Neutrophil (primary cell): ENCODE results near the gene ABCF1.

ENCODE experiments used
- H3K27ac ChIP-seq: fragments of 200-600 bp; sonication (generic); 2 replicates; pipeline ENCODE4 v1.5.1; 2016; ENCODE audit warnings: mild to moderate bottlenecking, moderate library complexity
- H3K27me3 ChIP-seq: fragments of 200-600 bp; sonication (generic); 2 replicates; pipeline ENCODE4 v1.6.0; 2016; ENCODE audit warnings: mild to moderate bottlenecking
- H3K36me3 ChIP-seq: fragments of 200-600 bp; sonication (generic); 2 replicates; pipeline ENCODE4 v1.5.1; 2017
- H3K4me1 ChIP-seq, 2 experiments: fragments of 200-600 bp in 1 of 2; sonication (generic) in 1 of 2; 1 replicate in 1 of 2; 2 replicates in 1 of 2; pipeline versions ENCODE4 v1.5.1 to v1.6.1; 2013 to 2016; ENCODE audit warnings: low read depth in 1 of 2, low read length in 1 of 2, mild to moderate bottlenecking in 1 of 2, moderate library complexity in 1 of 2; ENCODE audit not compliant: control insufficient read depth in 1 of 2, insufficient read depth in 1 of 2
- H3K4me3 ChIP-seq, 2 experiments: fragments of 200-600 bp in 1 of 2; sonication (generic) in 1 of 2; 1 replicate in 1 of 2; 2 replicates in 1 of 2; pipeline ENCODE4 v1.5.1; 2013 to 2016; ENCODE audit warnings: low read depth in 1 of 2, low read length in 1 of 2, mild to moderate bottlenecking in 1 of 2, moderate library complexity in 1 of 2
- H3K9me3 ChIP-seq: fragments of 200-600 bp; sonication (generic); 2 replicates; pipeline ENCODE4 v1.5.1; 2016
- TF ChIP-seq, protein P1 (sequence below): fragments of 200-600 bp; sonication (generic); IDR thresholded peaks from 2 replicates; pipeline ENCODE4 v1.5.1; 2016; ENCODE audit warnings: antibody characterized with exemption

ABCF1 gene

DNA sequence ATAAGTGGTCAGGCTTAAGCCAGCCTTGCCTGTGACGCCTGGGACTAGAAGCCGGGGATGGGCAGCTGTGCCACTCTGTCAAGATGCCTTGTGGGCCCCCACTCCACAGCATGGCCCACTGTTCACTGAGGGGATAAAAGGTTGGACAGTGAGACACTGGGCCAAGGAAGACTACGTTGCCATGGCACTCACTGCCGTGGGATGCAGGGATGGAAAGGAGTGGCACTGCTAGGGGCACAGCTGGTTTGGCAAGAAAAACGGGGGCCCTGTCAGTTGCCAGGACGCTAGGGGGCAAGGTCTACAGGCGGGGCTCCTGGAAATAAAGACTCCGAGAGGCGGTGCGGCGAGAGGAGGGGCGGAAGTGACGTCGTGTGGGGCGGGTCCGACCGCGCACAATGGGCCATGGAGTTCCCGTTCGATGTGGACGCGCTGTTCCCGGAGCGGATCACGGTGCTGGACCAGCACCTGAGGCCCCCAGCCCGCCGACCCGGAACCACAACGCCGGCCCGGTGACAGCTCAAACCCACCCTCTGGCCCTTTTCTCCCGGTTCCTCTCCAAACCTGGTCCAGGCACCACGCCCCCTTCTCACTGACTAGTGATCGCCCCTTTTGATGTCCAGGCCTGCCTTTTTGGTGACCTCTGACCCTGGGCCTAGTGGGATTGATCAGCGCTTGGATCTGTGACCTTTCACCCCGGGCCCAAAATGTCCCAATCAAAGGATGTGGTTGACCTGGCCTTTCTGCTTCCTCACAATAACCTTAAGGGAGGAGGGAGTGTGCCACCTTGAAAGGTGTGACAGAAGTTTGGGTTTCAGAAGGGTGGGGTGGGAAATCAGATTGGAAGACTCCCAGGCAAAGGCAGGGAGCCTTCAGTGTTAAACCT lies 55.5 kb downstream of the ABCF1 start, which contains the start of gene ATAT1:
TSS of gene ATAT1 (plus strand) at position 391 of the 883 bp plus-strand sequence.
- H3K4me1 ChIP-seq = peaks cover 20 to 36% of the 10 kb centered on the region in 2 experiments
- no peaks in the 10 kb centered on the region for H3K36me3 ChIP-seq
- TF ChIP-seq, protein P1, sequence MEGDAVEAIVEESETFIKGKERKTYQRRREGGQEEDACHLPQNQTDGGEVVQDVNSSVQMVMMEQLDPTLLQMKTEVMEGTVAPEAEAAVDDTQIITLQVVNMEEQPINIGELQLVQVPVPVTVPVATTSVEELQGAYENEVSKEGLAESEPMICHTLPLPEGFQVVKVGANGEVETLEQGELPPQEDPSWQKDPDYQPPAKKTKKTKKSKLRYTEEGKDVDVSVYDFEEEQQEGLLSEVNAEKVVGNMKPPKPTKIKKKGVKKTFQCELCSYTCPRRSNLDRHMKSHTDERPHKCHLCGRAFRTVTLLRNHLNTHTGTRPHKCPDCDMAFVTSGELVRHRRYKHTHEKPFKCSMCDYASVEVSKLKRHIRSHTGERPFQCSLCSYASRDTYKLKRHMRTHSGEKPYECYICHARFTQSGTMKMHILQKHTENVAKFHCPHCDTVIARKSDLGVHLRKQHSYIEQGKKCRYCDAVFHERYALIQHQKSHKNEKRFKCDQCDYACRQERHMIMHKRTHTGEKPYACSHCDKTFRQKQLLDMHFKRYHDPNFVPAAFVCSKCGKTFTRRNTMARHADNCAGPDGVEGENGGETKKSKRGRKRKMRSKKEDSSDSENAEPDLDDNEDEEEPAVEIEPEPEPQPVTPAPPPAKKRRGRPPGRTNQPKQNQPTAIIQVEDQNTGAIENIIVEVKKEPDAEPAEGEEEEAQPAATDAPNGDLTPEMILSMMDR = peak; percentile 33
- H3K27ac ChIP-seq = peak within 1 kb of the TSS; percentile 88
- H3K27me3 ChIP-seq = no peaks in the 10 kb centered on the region
- H3K9me3 ChIP-seq = no peaks in the 10 kb centered on the region
- H3K4me3 ChIP-seq = peak within 1 kb of the TSS; percentile 74

DNA sequence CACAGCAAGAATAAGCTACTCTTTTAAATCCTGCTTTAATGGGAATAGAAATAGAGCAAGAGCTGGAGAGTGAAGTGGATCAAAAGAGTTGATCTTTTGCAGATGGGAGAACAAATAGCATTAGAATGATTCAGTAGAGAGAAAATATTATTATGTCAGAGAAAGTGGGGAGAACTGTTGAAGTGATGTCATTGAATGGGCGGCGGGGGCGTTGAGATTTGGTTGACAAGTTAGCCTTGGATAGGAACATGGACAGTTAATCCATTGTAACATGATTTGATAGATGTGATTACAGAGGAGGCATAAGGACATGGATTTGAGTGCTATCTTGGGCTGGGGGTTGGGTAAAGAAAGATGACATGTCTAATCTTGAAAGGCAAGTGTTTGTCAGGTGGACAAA lies 64.6 kb downstream of the ABCF1 start:
- no peaks in the 10 kb centered on the region for H3K9me3 ChIP-seq
- H3K27ac ChIP-seq = no peak overlapping the region
- no peak overlapping the region for H3K4me3 ChIP-seq
- H3K27me3 ChIP-seq = no peaks in the 10 kb centered on the region
- no peaks in the 10 kb centered on the region for H3K4me1 ChIP-seq
- TF ChIP-seq, protein P1 = no peak
- peaks cover 7% of the 10 kb centered on the region for H3K36me3 ChIP-seq

DNA sequence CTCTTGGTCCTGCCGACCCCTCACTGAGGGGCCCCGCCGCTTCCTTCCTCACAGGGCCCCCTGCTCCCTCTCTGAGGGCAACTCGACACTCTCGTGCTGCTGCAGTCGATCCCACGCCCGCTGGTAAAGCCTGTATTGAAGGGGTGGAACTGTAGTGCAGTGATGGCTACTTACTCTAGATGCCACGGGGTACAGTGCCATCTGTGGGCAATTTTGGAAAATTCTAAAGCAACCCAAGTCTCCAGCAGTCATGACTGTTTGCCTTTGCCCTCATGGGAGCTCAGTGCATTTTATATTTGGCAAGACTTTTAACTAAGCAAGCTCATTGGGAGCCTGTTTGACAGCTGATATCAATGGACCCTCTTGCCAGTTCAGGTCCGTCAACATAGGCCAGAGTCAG lies 69.2 kb downstream of the ABCF1 start:
- H3K9me3 ChIP-seq = no peaks in the 10 kb centered on the region
- H3K4me3 ChIP-seq = no peak overlapping the region
- TF ChIP-seq, protein P1 = no peak
- H3K4me1 ChIP-seq = peaks cover 28 to 30% of the 10 kb centered on the region in 2 experiments
- H3K27ac ChIP-seq = no peak overlapping the region
- no peaks in the 10 kb centered on the region for H3K27me3 ChIP-seq
- H3K36me3 ChIP-seq = no peaks in the 10 kb centered on the region

GRCh38 chr6:30641048-30641447 lies 69.8 kb downstream of the ABCF1 start:
- Histone ChIP-seq H3K27ac (no peak overlapping the region), H3K4me1 (peaks cover 34 to 35% of the 10 kb centered on the region in 2 experiments), H3K4me3 (no peak overlapping the region), H3K27me3 (no peaks in the 10 kb centered on the region), H3K9me3 (no peaks in the 10 kb centered on the region), H3K36me3 (no peaks in the 10 kb centered on the region)
- TF ChIP-seq, protein P1 = no peak
